SU-DHL-6 (cell line): ENCODE measurements around the gene ITGB2.

Source experiments
- H2AFZ ChIP-seq: fragments of 200-600 bp; sonication (generic); 2 replicates; pipeline ENCODE4 v1.6.1; 2014; ENCODE audit warnings: low read depth, mild to moderate bottlenecking, moderate library complexity, mixed read lengths, antibody characterized with exemption, low read length; ENCODE audit not compliant: severe bottlenecking
- H3F3A ChIP-seq: fragments of 200-600 bp; shearing (Covaris generic); 2 replicates; pipeline ENCODE4 v1.6.0; 2016; ENCODE audit warnings: antibody characterized with exemption, mild to moderate bottlenecking; ENCODE audit not compliant: insufficient read depth
- H3K27ac ChIP-seq: fragments of 200-600 bp; sonication (generic); 2 replicates; pipeline ENCODE4 v1.5.1; 2016; ENCODE audit warnings: low read depth, mild to moderate bottlenecking, low read length, moderate library complexity, mixed read lengths
- H3K27me3 ChIP-seq: fragments of 200-600 bp; sonication (generic), shearing (Covaris generic); 2 replicates; pipeline ENCODE4 v1.6.0; 2014; ENCODE audit warnings: mild to moderate bottlenecking, low read length
- H3K36me3 ChIP-seq: fragments of 200-600 bp; sonication (generic); 2 replicates; pipeline ENCODE4 v1.6.1; 2014; ENCODE audit warnings: mild to moderate bottlenecking, low read length, mixed read lengths
- H3K4me2 ChIP-seq: fragments of 300-600, 200-600 bp; shearing (Covaris generic), sonication (generic); 2 replicates; pipeline ENCODE4 v1.6.0; 2014; ENCODE audit warnings: low read length, low read depth, mild to moderate bottlenecking; ENCODE audit not compliant: poor library complexity, severe bottlenecking
- H3K4me3 ChIP-seq: fragments of 200-600 bp; sonication (generic); 2 replicates; pipeline ENCODE4 v1.5.1; 2014; ENCODE audit warnings: antibody characterized with exemption, low read length, mild to moderate bottlenecking, mixed read lengths; ENCODE audit not compliant: insufficient read depth, poor library complexity, severe bottlenecking
- H3K79me2 ChIP-seq: fragments of 200-600 bp; sonication (generic); 2 replicates; pipeline ENCODE4 v1.6.1; 2014; ENCODE audit warnings: mild to moderate bottlenecking, low read length, moderate library complexity; ENCODE audit not compliant: insufficient read depth
- H3K9ac ChIP-seq: fragments of 200-600 bp; sonication (generic); 2 replicates; pipeline ENCODE4 v1.7.0; 2014; ENCODE audit warnings: mild to moderate bottlenecking, low read length
- H3K9me2 ChIP-seq: fragments of 200-600 bp; sonication (generic); replicated peaks from 2 replicates; pipeline ENCODE4 v1.6.1; 2014; ENCODE audit warnings: low read length; ENCODE audit not compliant: insufficient read depth
- H3K9me3 ChIP-seq: fragments of 200-600 bp; sonication (generic); 2 replicates; pipeline ENCODE4 v1.6.1; 2014; ENCODE audit warnings: low read length, mixed read lengths; ENCODE audit not compliant: insufficient read depth
- H4K20me1 ChIP-seq: fragments of 200-600 bp; sonication (generic); 2 replicates; pipeline ENCODE4 v1.6.1; 2014; ENCODE audit warnings: low read depth, mild to moderate bottlenecking, antibody characterized with exemption, low read length, moderate library complexity, mixed read lengths
- CTCF ChIP-seq: fragments of 200-600 bp; sonication (generic); IDR thresholded peaks from one replicate; pipeline ENCODE4 v1.5.1; 2017; ENCODE audit warnings: antibody characterized with exemption, mild to moderate bottlenecking, low read length, moderate library complexity; ENCODE audit not compliant: insufficient read depth, poor library complexity, severe bottlenecking
- EZH2phosphoT487 ChIP-seq: fragments of 200-600 bp; sonication (generic), shearing (Covaris generic); conservative IDR thresholded peaks from 2 replicates; pipeline ENCODE4 v1.6.1; 2018; ENCODE audit warnings: mild to moderate bottlenecking, antibody characterized with exemption, low read length, moderate library complexity, mixed read lengths

The ITGB2 gene

GRCh38 chr21:44910229-44911067 lies 10.3 kb downstream of the ITGB2 start:
- H3K36me3 ChIP-seq = no peaks in the 10 kb centered on the region
- no peak overlapping the region for H3K4me3 ChIP-seq
- H3K4me2 ChIP-seq = no peak overlapping the region
- no peak overlapping the region for H3K27ac ChIP-seq
- no peak overlapping the region for H3K9ac ChIP-seq
- H3K27me3 ChIP-seq = no peaks in the 10 kb centered on the region
- H4K20me1 ChIP-seq = no peaks in the 10 kb centered on the region
- TF ChIP-seq CTCF = no peak
- TF ChIP-seq EZH2phosphoT487 = no peak
- no peaks in the 10 kb centered on the region for H3K9me3 ChIP-seq
- H3F3A ChIP-seq = no peaks in the 10 kb centered on the region
- H3K9me2 ChIP-seq = no peaks in the 10 kb centered on the region
- no peak overlapping the region for H2AFZ ChIP-seq
- no peaks in the 10 kb centered on the region for H3K79me2 ChIP-seq

DNA sequence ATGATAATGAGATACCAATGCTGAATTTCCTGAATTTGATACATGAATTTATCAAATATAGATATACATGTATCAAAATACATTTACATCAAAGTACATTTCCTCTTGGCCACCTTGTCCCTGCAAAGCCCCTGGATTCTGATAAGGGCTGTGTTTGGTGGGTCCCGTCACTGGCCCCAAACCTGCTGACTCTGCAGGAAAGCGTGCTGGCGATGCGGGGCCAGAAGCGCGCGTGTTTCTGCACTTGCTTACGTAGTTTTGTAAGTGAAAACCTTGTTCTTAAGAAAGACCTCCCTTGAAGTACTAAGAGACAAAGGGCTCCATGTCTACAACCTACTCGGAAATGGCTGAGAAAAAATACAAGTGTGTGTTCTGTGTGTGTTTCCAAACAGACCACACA lies 11.0 kb downstream of the ITGB2 start:
- TF ChIP-seq CTCF = no peak
- no peak for TF ChIP-seq EZH2phosphoT487
- H3K4me2 ChIP-seq = no peak overlapping the region
- H3K4me3 ChIP-seq = no peak overlapping the region
- no peak overlapping the region for H2AFZ ChIP-seq
- no peak overlapping the region for H3K27ac ChIP-seq
- no peaks in the 10 kb centered on the region for H3K36me3 ChIP-seq
- no peaks in the 10 kb centered on the region for H3F3A ChIP-seq
- no peaks in the 10 kb centered on the region for H3K9me2 ChIP-seq
- H3K9me3 ChIP-seq = no peaks in the 10 kb centered on the region
- no peak overlapping the region for H3K9ac ChIP-seq
- H3K27me3 ChIP-seq = no peaks in the 10 kb centered on the region
- no peaks in the 10 kb centered on the region for H3K79me2 ChIP-seq
- H4K20me1 ChIP-seq = no peaks in the 10 kb centered on the region

- Histone ChIP-seq H3F3A (no peaks in the 10 kb centered on the region), H3K9me3 (no peaks in the 10 kb centered on the region), H3K27ac (no peak overlapping the region), H4K20me1 (no peaks in the 10 kb centered on the region), H3K9ac (no peak overlapping the region), H3K36me3 (no peaks in the 10 kb centered on the region), H2AFZ (no peak overlapping the region), H3K79me2 (no peaks in the 10 kb centered on the region), H3K27me3 (no peaks in the 10 kb centered on the region), H3K4me2 (no peak overlapping the region), H3K4me3 (no peak overlapping the region), H3K9me2 (no peaks in the 10 kb centered on the region)
- TF ChIP-seq CTCF = no peak
- TF ChIP-seq EZH2phosphoT487 = no peak
These were observed 11.8 kb downstream of the ITGB2 start for GRCh38 chr21:44908908-44909307.
